ENCODE results near the gene BEST1. TPM values are rescaled to one million over a fixed set of nuclear protein-coding genes. Genes with fewer than 3 reads are reported as not detected.

The BEST1 gene
- polyA plus RNA-seq, 1 donor: 2.5 TPM

Other genes with a start within 250 kb of the BEST1 start
- gene MYRF, start 197.7 kb upstream of the BEST1 start, polyA plus RNA-seq (ENCODE audit: insufficient read length): 0.94 TPM
- gene TMEM258, start 157.8 kb upstream of the BEST1 start, polyA plus RNA-seq (ENCODE audit: insufficient read length): 158 TPM
- 11.7 TPM for gene FEN1, start 157.4 kb upstream of the BEST1 start, polyA plus RNA-seq (ENCODE audit: insufficient read length)
- gene FADS1, start 133.3 kb upstream of the BEST1 start, polyA plus RNA-seq (ENCODE audit: insufficient read length): 16.6 TPM
- gene FADS2, start 122.1 kb upstream of the BEST1 start, polyA plus RNA-seq (ENCODE audit: insufficient read length): 75.9 TPM
- gene FADS3, start 58.8 kb upstream of the BEST1 start, polyA plus RNA-seq (ENCODE audit: insufficient read length): 41.5 TPM
- gene RAB3IL1, start 32.8 kb upstream of the BEST1 start, polyA plus RNA-seq (ENCODE audit: insufficient read length): 25.9 TPM
- 1,297 TPM for gene FTH1, start 17.3 kb downstream of the BEST1 start, polyA plus RNA-seq (ENCODE audit: insufficient read length)
- 15.7 TPM for gene INCENP, start 173.7 kb downstream of the BEST1 start, polyA plus RNA-seq (ENCODE audit: insufficient read length)
- not detected for gene SCGB1D1, start 239.9 kb downstream of the BEST1 start, polyA plus RNA-seq (ENCODE audit: insufficient read length)

All from forelimb muscle (tissue), 1 donor.